ENCODE measurements around the gene ISL1. TPM values are rescaled to one million over a fixed set of nuclear protein-coding genes. Genes with fewer than 3 reads are reported as not detected.

The ISL1 gene
- total RNA-seq, 1 donor: 0.18 TPM

- TF ChIP-seq CTCF (IDR thresholded peaks at IDR 0.05; ENCODE audit: insufficient read depth, low read length): no peak
- DNase-seq (ENCODE audit: low read depth): no peak
- peak overlapping the region; percentile 50 for H3K4me3 ChIP-seq (ENCODE audit: low read depth, low read length)
These were observed 3.9 kb upstream of the ISL1 start for GRCh38 chr5:51379331-51379700.

- DNase-seq (ENCODE audit: low read depth): peak; percentile 53
- peak; percentile 67 for TF ChIP-seq CTCF (IDR thresholded peaks at IDR 0.05; ENCODE audit: insufficient read depth, low read length)
- H3K4me3 ChIP-seq (ENCODE audit: low read depth, low read length): no peak overlapping the region
These were observed 2.5 kb upstream of the ISL1 start for GRCh38 chr5:51380603-51381207.

- TF ChIP-seq CTCF (IDR thresholded peaks at IDR 0.05; ENCODE audit: insufficient read depth, low read length): no peak
- peak; percentile 41 for DNase-seq (ENCODE audit: low read depth)
- peak overlapping the region; percentile 74 for H3K4me3 ChIP-seq (ENCODE audit: low read depth, low read length)
These were observed 1.3 kb upstream of the ISL1 start for GRCh38 chr5:51381761-51382474.

GRCh38 chr5:51382521-51383130, 622 bp upstream of the ISL1 start:
- TF ChIP-seq CTCF (IDR thresholded peaks at IDR 0.05; ENCODE audit: insufficient read depth, low read length): no peak
- peak overlapping the region; percentile 74 for H3K4me3 ChIP-seq (ENCODE audit: low read depth, low read length)
- peak; percentile 47 for DNase-seq (ENCODE audit: low read depth)

- no peak for TF ChIP-seq CTCF (IDR thresholded peaks at IDR 0.05; ENCODE audit: insufficient read depth, low read length)
- peak; percentile 40 for DNase-seq (ENCODE audit: low read depth)
- H3K4me3 ChIP-seq (ENCODE audit: low read depth, low read length): peak overlapping the region; percentile 67
These were observed 1.1 kb downstream of the ISL1 start for GRCh38 chr5:51384281-51384840.

- DNase-seq (ENCODE audit: low read depth): peak; percentile 15
- H3K4me3 ChIP-seq (ENCODE audit: low read depth, low read length): peak overlapping the region; percentile 67
- TF ChIP-seq CTCF (IDR thresholded peaks at IDR 0.05; ENCODE audit: insufficient read depth, low read length): no peak
These were observed 2.0 kb downstream of the ISL1 start for GRCh38 chr5:51385216-51385615.
